AG09319 (cell line): Measurements from ENCODE around the gene REV3L.

Experiments
- DNase-seq: peaks from one replicate; pipeline ENCODE4 v3.0.0-alpha.2; 2010; ENCODE audit warnings: low read depth; ENCODE audit errors: extremely low read depth
- CTCF ChIP-seq: IDR thresholded peaks from 2 replicates; pipeline ENCODE4 v1.5.1; 2011; ENCODE audit warnings: low read depth, mild to moderate bottlenecking, inconsistent platforms, low read length, moderate library complexity

The REV3L gene

GRCh38 chr6:111283707-111284106, 199.3 kb downstream of the REV3L start:
- no peak for TF ChIP-seq CTCF
- DNase-seq, result no peak

GRCh38 chr6:111282515-111282914, 200.5 kb downstream of the REV3L start:
- no peak for DNase-seq
- no peak for TF ChIP-seq CTCF

- no peak for TF ChIP-seq CTCF
- no peak for DNase-seq
Observed at GRCh38 chr6:111280445-111280955, 202.5 kb downstream of the REV3L start.

- no peak for DNase-seq
- TF ChIP-seq CTCF, result no peak
Observed at GRCh38 chr6:111278731-111279130, 204.3 kb downstream of the REV3L start.

- DNase-seq, result no peak
- TF ChIP-seq CTCF, result no peak
Observed at GRCh38 chr6:111277819-111278218, 205.2 kb downstream of the REV3L start.

- no peak for TF ChIP-seq CTCF
- no peak for DNase-seq
Observed at GRCh38 chr6:111276736-111277135, 206.3 kb downstream of the REV3L start.

GRCh38 chr6:111276335-111276734, 206.7 kb downstream of the REV3L start:
- DNase-seq, result no peak
- TF ChIP-seq CTCF, result no peak
